ENCODE measurements around the gene F5. TPM values are rescaled to one million over a fixed set of nuclear protein-coding genes. Genes with fewer than 3 reads are reported as not detected.
A peak's percentile ranks its signal among the peaks of the same experiment; 100 is the strongest.

Gene F5
- total RNA-seq, 2 donors from 2014 or later, result 0.68 to 0.85 TPM

GRCh38 chr1:169563019-169563615 is 23.2 kb downstream of the F5 start:
- no peak for DNase-seq (ENCODE audit: low spot score)
- H3K36me3 ChIP-seq, result no peaks in the 10 kb centered on the region
- no peak overlapping the region for H3K4me3 ChIP-seq
- H3K4me1 ChIP-seq (ENCODE audit: control insufficient read depth in 1 of 2, low read depth in 2 of 2), result no peaks in the 10 kb centered on the region
- H3K27me3 ChIP-seq (replicated peaks; ENCODE audit: insufficient read depth), result no peaks in the 10 kb centered on the region
- ATAC-seq (ENCODE audit: insufficient number of reproducible peaks, low FRiP score, low read depth), result no peak
- TF ChIP-seq, protein P1, sequence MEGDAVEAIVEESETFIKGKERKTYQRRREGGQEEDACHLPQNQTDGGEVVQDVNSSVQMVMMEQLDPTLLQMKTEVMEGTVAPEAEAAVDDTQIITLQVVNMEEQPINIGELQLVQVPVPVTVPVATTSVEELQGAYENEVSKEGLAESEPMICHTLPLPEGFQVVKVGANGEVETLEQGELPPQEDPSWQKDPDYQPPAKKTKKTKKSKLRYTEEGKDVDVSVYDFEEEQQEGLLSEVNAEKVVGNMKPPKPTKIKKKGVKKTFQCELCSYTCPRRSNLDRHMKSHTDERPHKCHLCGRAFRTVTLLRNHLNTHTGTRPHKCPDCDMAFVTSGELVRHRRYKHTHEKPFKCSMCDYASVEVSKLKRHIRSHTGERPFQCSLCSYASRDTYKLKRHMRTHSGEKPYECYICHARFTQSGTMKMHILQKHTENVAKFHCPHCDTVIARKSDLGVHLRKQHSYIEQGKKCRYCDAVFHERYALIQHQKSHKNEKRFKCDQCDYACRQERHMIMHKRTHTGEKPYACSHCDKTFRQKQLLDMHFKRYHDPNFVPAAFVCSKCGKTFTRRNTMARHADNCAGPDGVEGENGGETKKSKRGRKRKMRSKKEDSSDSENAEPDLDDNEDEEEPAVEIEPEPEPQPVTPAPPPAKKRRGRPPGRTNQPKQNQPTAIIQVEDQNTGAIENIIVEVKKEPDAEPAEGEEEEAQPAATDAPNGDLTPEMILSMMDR (IDR thresholded peaks at IDR 0.05), result no peak
- no peak overlapping the region for H3K27ac ChIP-seq
- H3K9me3 ChIP-seq, result peaks cover 4% of the 10 kb centered on the region

DNA sequence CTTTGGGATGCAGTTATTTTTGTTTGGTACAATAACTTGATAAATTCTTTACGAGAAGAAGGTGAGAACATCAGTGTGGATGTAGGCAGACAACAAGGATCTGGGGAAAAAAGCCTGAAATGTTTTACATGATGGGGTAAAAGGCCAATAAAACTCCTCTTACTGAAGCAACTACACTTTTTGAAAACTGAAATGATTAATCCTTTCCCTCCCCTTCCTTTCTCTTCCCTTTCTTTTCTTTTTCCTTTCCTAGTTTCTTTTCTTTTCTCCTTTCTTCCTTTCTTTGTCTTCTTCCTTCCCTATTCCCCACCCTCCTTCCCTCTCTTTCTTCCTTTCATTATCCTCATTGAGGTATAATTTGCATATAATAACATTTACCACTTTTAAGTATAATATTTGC is 24.6 kb downstream of the F5 start:
- no peak for ATAC-seq (ENCODE audit: insufficient number of reproducible peaks, low FRiP score, low read depth)
- no peak for DNase-seq (ENCODE audit: low spot score)
- H3K27ac ChIP-seq, result no peak overlapping the region
- no peak overlapping the region for H3K4me3 ChIP-seq
- no peaks in the 10 kb centered on the region for H3K27me3 ChIP-seq (replicated peaks; ENCODE audit: insufficient read depth)
- TF ChIP-seq, protein P1 (IDR thresholded peaks at IDR 0.05), result no peak
- H3K9me3 ChIP-seq, result peaks cover 4% of the 10 kb centered on the region
- H3K4me1 ChIP-seq (ENCODE audit: control insufficient read depth in 1 of 2, low read depth in 2 of 2), result no peaks in the 10 kb centered on the region
- H3K36me3 ChIP-seq, result no peaks in the 10 kb centered on the region

GRCh38 chr1:169557131-169557530 is 29.1 kb downstream of the F5 start:
- no peak overlapping the region for H3K4me3 ChIP-seq
- no peak for ATAC-seq (ENCODE audit: insufficient number of reproducible peaks, low FRiP score, low read depth)
- H3K9me3 ChIP-seq, result no peaks in the 10 kb centered on the region

DNA sequence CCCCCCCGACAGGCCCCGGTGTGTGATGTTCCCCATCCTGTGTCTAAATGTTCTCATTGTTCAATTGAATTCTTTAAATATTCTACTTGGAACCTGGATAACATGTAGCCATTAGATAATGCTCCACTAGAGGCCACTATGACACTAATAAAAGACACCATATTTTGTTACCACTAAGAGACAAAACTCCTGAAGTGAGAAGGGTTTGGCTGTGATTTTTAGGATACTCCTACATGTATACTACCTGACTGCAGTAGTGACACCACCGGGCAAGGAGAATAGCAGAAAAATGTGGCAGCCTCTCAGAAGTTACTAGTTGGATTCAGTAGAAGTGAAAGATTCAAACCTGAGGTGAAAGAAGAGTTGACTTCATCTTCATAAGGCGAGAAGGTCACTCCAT is 36.0 kb downstream of the F5 start:
- ATAC-seq (ENCODE audit: insufficient number of reproducible peaks, low FRiP score, low read depth) (no peak), DNase-seq (ENCODE audit: low spot score) (no peak)
- TF ChIP-seq, protein P1 (IDR thresholded peaks at IDR 0.05), result peak; percentile 34

More at GRCh38 chr1:169557131-169557530, 29.1 kb downstream of the F5 start:
- Histone ChIP-seq H3K4me1 (ENCODE audit: control insufficient read depth in 1 of 2, low read depth in 2 of 2) (no peaks in the 10 kb centered on the region), H3K36me3 (no peaks in the 10 kb centered on the region), H3K27ac (no peak overlapping the region), H3K27me3 (replicated peaks; ENCODE audit: insufficient read depth) (no peaks in the 10 kb centered on the region)
- TF ChIP-seq, protein P1 (IDR thresholded peaks at IDR 0.05), result no peak
- no peak for DNase-seq (ENCODE audit: low spot score)

DNA sequence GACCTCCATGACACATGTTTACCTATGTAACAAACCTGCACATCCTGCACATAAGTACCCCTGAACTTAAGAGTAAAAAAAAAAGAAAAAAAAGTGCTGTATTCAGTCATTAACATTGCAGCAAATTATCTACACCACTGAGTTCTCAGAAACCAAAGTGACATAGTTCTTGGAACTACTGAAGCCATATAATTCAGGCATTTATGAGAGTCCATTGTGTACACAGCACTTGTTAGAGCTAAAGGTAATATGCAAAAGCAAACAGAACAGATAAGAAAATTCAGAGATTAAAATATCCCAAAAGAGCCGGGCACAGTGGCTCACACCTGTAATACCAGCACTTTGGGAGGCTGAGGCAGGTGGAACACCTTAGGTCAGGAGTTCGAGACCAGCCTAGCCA is 38.0 kb downstream of the F5 start:
- ATAC-seq (ENCODE audit: insufficient number of reproducible peaks, low FRiP score, low read depth), result no peak
- Histone ChIP-seq H3K4me1 (ENCODE audit: control insufficient read depth in 1 of 2, low read depth in 2 of 2) (no peaks in the 10 kb centered on the region), H3K27me3 (replicated peaks; ENCODE audit: insufficient read depth) (no peaks in the 10 kb centered on the region), H3K27ac (no peak overlapping the region), H3K9me3 (no peaks in the 10 kb centered on the region), H3K36me3 (no peaks in the 10 kb centered on the region), H3K4me3 (no peak overlapping the region)
- TF ChIP-seq, protein P1 (IDR thresholded peaks at IDR 0.05), result no peak
- DNase-seq (ENCODE audit: low spot score), result no peak

More for the DNA sequence above, 36.0 kb downstream of the F5 start:
- Histone ChIP-seq H3K4me3 (no peak overlapping the region), H3K27me3 (replicated peaks; ENCODE audit: insufficient read depth) (no peaks in the 10 kb centered on the region), H3K4me1 (ENCODE audit: control insufficient read depth in 1 of 2, low read depth in 2 of 2) (no peaks in the 10 kb centered on the region), H3K36me3 (no peaks in the 10 kb centered on the region), H3K27ac (no peak overlapping the region), H3K9me3 (no peaks in the 10 kb centered on the region)
